IMR-90 (cell line): Measurements from ENCODE around the gene KRTAP3-2. TPM values are rescaled to one million over a fixed set of nuclear protein-coding genes. Genes with fewer than 3 reads are reported as not detected.
"Not testable (repeated sequence)": the region's sequence is repeated elsewhere in the genome, so short reads cannot be mapped to it uniquely, and the experiment has no call there.

ENCODE experiments used
- ATAC-seq: fragments of 200-7000 bp; cut with Tn5 transposase; 2 replicates; pipeline ENCODE4 v1.9.1; 2020; ENCODE audit warnings: low read depth, mild to moderate bottlenecking, moderate library complexity
- BruUV-seq: library from RNA; stranded (reverse); fragments of 400-500 nt; replicated peaks from 2 replicates; lab custom pipeline; 2021; lab: Mats Ljungman, UMichigan
- CTCF ChIA-PET: fragments of 300-600 bp; formaldehyde crosslinking; extraction: SDS; loops from one replicate; lab custom pipeline; 2021; ENCODE audit warnings: antibody characterized with exemption; lab: Yijun Ruan, JAX
- POLR2A ChIA-PET: fragments of 300-600 bp; sonication (Branson Sonifier 250); formaldehyde crosslinking; loops from one replicate; lab custom pipeline; 2022; ENCODE audit warnings: antibody characterized with exemption; ENCODE audit not compliant: unreplicated experiment; lab: Charles Lee
- DNase-seq: peaks from one replicate; pipeline ENCODE4 v3.0.0; 2013
- H2AFZ ChIP-seq: replicated peaks from 2 replicates; pipeline ENCODE3; 2013; ENCODE audit warnings: low read length, mild to moderate bottlenecking; ENCODE audit not compliant: poor library complexity
- H2AK5ac ChIP-seq: 2 replicates; pipeline ENCODE4 v1.6.1; 2013; ENCODE audit warnings: low read depth, low read length, inconsistent platforms
- H2AK9ac ChIP-seq: replicated peaks from 2 replicates; pipeline ENCODE3; 2013; ENCODE audit warnings: mild to moderate bottlenecking, low read depth, low read length, moderate library complexity; ENCODE audit not compliant: poor library complexity
- H2BK120ac ChIP-seq: 2 replicates; pipeline ENCODE4 v1.6.1; 2013; ENCODE audit warnings: low read depth, low read length, inconsistent platforms
- H2BK15ac ChIP-seq: 3 replicates; pipeline ENCODE4 v1.6.1; 2013; ENCODE audit warnings: low read depth, low read length, inconsistent platforms
- H2BK20ac ChIP-seq: 2 replicates; pipeline ENCODE4 v1.6.1; 2013; ENCODE audit warnings: low read depth, mild to moderate bottlenecking, inconsistent platforms, low read length, moderate library complexity
- H2BK5ac ChIP-seq: 2 replicates; pipeline ENCODE4 v1.6.1; 2013; ENCODE audit warnings: mild to moderate bottlenecking, low read depth, low read length, inconsistent platforms; ENCODE audit not compliant: poor library complexity, severe bottlenecking
- H3K14ac ChIP-seq: replicated peaks from 2 replicates; pipeline ENCODE4 v1.6.1; 2013; ENCODE audit warnings: low read depth, low read length, inconsistent platforms
- H3K18ac ChIP-seq: 2 replicates; pipeline ENCODE4 v1.6.1; 2013; ENCODE audit warnings: low read depth, low read length, control low read depth
- H3K23ac ChIP-seq: 2 replicates; pipeline ENCODE4 v1.6.1; 2013; ENCODE audit warnings: low read depth, low read length, inconsistent platforms
- H3K27ac ChIP-seq: 2 replicates; pipeline ENCODE4 v1.5.1; 2013; ENCODE audit warnings: mild to moderate bottlenecking, control low read depth, low read length; ENCODE audit not compliant: insufficient read depth
- H3K27me3 ChIP-seq: 2 replicates; pipeline ENCODE4 v1.6.1; 2013; ENCODE audit warnings: low read length; ENCODE audit not compliant: control insufficient read depth, insufficient read depth
- H3K36me3 ChIP-seq: 2 replicates; pipeline ENCODE4 v1.6.1; 2013; ENCODE audit warnings: low read length, mixed read lengths; ENCODE audit not compliant: control insufficient read depth, insufficient read depth
- H3K4ac ChIP-seq: 2 replicates; pipeline ENCODE4 v1.6.1; 2013; ENCODE audit warnings: low read depth, low read length, inconsistent platforms
- H3K4me1 ChIP-seq: 2 replicates; pipeline ENCODE4 v1.6.1; 2013; ENCODE audit warnings: low read length, mixed read lengths; ENCODE audit not compliant: control insufficient read depth, insufficient read depth
- H3K4me2 ChIP-seq: 2 replicates; pipeline ENCODE4 v1.6.1; 2013; ENCODE audit warnings: low read depth, mild to moderate bottlenecking, control low read depth, low read length, moderate library complexity
- H3K4me3 ChIP-seq: 2 replicates; pipeline ENCODE4 v1.5.1; 2013; ENCODE audit warnings: low read depth, mild to moderate bottlenecking, control low read depth, low read length, moderate library complexity; ENCODE audit not compliant: insufficient read depth
- H3K56ac ChIP-seq: 2 replicates; pipeline ENCODE4 v1.6.1; 2013; ENCODE audit warnings: low read length, inconsistent platforms; ENCODE audit not compliant: insufficient read depth; ENCODE audit errors: extremely low read depth
- H3K79me1 ChIP-seq, 2 experiments: 2 replicates each; pipeline ENCODE4 v1.6.1; 2013; ENCODE audit warnings: low read length in 2 of 2, inconsistent platforms in 1 of 2, low read depth in 1 of 2
- H3K9ac ChIP-seq: 2 replicates; pipeline ENCODE4 v1.6.1; 2013; ENCODE audit warnings: low read depth, low read length, control low read depth
- H3K9me1 ChIP-seq: 2 replicates; pipeline ENCODE4 v1.6.1; 2013; ENCODE audit warnings: low read length, inconsistent platforms; ENCODE audit not compliant: insufficient read depth
- H3K9me3 ChIP-seq: 2 replicates; pipeline ENCODE4 v1.6.1; 2013; ENCODE audit warnings: low read length; ENCODE audit not compliant: control insufficient read depth, insufficient read depth
- H4K20me1 ChIP-seq: 2 replicates; pipeline ENCODE4 v1.6.1; 2013; ENCODE audit warnings: low read length, inconsistent platforms; ENCODE audit not compliant: insufficient read depth
- H4K5ac ChIP-seq: 2 replicates; pipeline ENCODE4 v1.6.1; 2013; ENCODE audit warnings: mild to moderate bottlenecking, low read depth, low read length, control low read depth
- H4K8ac ChIP-seq, 2 experiments: 2 replicates each; pipeline ENCODE4 v1.6.1; 2013; ENCODE audit warnings: low read depth in 2 of 2, low read length in 2 of 2, control low read depth in 1 of 2, inconsistent platforms in 1 of 2
- H4K91ac ChIP-seq: 2 replicates; pipeline ENCODE4 v1.6.1; 2013; ENCODE audit warnings: low read depth, low read length, inconsistent platforms; ENCODE audit not compliant: insufficient read depth
- WGBS, 2 experiments: methylation state at CpG; one replicate each; pipeline versions ENCODE4 v1.1.5 to v1.1.7; 2013; ENCODE audit warnings: missing lambda C conversion rate in 2 of 2; ENCODE audit not compliant: insufficient read length in 1 of 2; ENCODE audit errors: extremely low coverage in 2 of 2; 5-methylcytosine and 5-hydroxymethylcytosine counted together
- dilution Hi-C: fragments of 300-500 bp; cut with HindIII; formaldehyde crosslinking; loops from one replicate; pipeline ENCODE4 v1.14.3; 2018; ENCODE audit warnings: low sequenced_read_pairs; ENCODE audit not compliant: unreplicated experiment
- in situ Hi-C: fragments of 300-500 bp; cut with MboI; formaldehyde crosslinking; loops from 3 replicates; pipeline ENCODE4 v1.14.3; 2019; ENCODE audit warnings: low sequenced_read_pairs, inconsistent platforms, mixed read lengths
- intact Hi-C: fragments of 100-400 bp; cut with micrococcal nuclease; formaldehyde crosslinking; loops from 2 replicates; pipeline ENCODE4 v1.10.0; 2022
- polyA plus RNA-seq, 3 experiments: library from polyadenylated mRNA; depleted of rRNA; stranded (reverse); fragments of >200 nt; gene quantifications; 2 replicates each; pipeline ENCODE4 v1.2.3, GENCODE V29; 2012; ENCODE audit warnings: low replicate concordance in 1 of 3
- total RNA-seq: library from RNA; depleted of rRNA; stranded (reverse); fragments of >200 nt; gene quantifications from 2 replicates; pipeline ENCODE4 v1.2.3, GENCODE V29; 2012

The KRTAP3-2 gene
- total and polyA plus RNA-seq, 2 of the 4 experiments (the other 2 are of a cell fraction) = not detected

- in situ Hi-C loops, H3K79me1 ChIP-seq, H2AK5ac ChIP-seq, H3K56ac ChIP-seq, H2BK5ac ChIP-seq, H2BK120ac ChIP-seq, CTCF ChIA-PET, H3K9me1 ChIP-seq, H3K4ac ChIP-seq, H3K4me2 ChIP-seq, H3K27ac ChIP-seq, H4K5ac ChIP-seq, H4K20me1 ChIP-seq, H3K9me3 ChIP-seq, H3K27me3 ChIP-seq, BruUV-seq, intact Hi-C loops, ATAC-seq, POLR2A ChIA-PET, H3K14ac ChIP-seq, H4K8ac ChIP-seq, H4K91ac ChIP-seq, H3K18ac ChIP-seq, H3K23ac ChIP-seq, H3K9ac ChIP-seq, H2AK9ac ChIP-seq, dilution Hi-C loops, H2AFZ ChIP-seq, H3K4me3 ChIP-seq, DNase-seq, H3K4me1 ChIP-seq, H2BK20ac ChIP-seq, H3K36me3 ChIP-seq: not testable (repeated sequence)
- WGBS, 2 experiments = 71% methylated on average over 1 of the region's 10 CpGs; no CpG with 5 or more reads in 1 of the 2 experiments
- H2BK15ac ChIP-seq = 0 out of 3 replicates have a peak within 1 kb of the TSS, but pooled peaks have one; percentile 20
Observed at GRCh38 chr17:41034346-41034935, 34.7 kb upstream of the KRTAP3-2 start, which contains the start of gene KRTAP1-3. Gene KRTAP1-3, minus strand, starts transcription at chr17:41034874. Its CDS starts 53 bp downstream, at chr17:41034821.
